NAMALWA (cell line): ENCODE data around the gene MED12L.
"Not testable (repeated sequence)": the region's sequence is repeated elsewhere in the genome, so short reads cannot be mapped to it uniquely, and the experiment has no call there.

Experiments used
- DNase-seq: peaks from one replicate; pipeline ENCODE4 v3.0.0-alpha.2; 2015; ENCODE audit warnings: low spot score

The MED12L gene

GRCh38 chr3:151214459-151214858 lies 129.0 kb downstream of the MED12L start:
- no peak for DNase-seq

DNA sequence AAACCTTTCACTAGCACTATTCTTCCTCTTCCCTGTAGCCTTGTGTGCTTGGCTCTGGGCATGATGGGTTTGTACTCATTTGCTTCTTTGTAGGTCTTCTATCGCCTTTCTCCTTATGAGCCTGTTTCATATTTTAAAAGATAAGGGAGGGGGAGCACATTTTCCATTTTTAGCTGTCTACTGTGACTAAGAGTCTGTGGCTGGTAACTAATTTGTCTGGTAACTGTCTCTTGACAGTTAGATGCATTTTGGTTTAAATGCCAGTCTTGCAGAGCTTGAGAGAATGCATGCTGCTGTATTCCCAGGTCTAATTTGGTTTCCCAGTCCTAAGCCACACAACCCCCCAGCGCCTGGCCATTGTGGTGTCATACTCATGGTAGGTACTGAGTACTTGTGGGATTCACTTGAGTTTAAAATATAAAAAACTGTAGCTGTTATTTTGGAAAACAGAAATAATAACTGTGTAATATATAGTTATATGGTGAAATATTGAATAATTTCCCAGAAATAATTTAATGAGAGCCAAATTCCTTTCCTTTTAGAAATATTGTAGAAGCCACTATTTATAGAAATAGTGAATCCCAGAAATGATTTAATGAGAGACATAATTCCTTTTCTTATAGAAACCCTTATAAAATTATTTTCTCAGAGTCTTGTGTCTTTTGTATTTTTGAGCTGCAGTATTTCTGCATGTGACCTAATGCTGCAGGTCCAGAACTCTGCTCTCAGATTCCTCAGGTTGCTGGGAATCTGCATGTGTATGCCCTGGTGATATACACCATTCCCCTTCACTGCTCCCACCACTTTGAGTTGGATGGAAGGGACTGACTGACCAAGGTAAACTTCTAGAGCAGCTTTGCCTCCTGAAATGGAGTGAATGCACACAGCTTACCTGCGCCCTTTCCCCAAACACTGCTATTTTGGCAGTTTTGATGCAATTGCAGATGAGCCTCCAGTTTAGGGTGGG lies 131.5 kb downstream of the MED12L start:
- no peak for DNase-seq

DNA sequence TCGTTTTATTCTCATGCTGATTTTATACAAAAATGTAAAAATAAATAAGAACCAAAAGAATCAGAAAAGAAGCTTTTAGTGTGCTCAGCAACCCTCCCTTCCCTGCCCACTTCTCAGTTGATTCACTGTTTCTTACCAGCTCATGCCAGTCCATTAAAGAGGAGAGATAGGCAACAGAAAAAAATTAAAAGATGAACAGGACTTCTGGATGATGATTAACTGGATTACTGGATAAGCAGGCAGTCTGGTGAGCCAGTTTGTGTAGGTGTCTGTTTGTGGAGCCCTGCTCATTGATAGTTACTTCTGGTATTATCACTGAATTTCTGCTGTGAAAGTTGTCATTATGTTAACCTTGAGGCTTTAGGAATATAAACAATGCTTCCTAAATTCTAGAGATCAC lies 132.7 kb downstream of the MED12L start:
- DNase-seq = no peak

GRCh38 chr3:151219056-151219455 lies 133.6 kb downstream of the MED12L start:
- DNase-seq = no peak

DNA sequence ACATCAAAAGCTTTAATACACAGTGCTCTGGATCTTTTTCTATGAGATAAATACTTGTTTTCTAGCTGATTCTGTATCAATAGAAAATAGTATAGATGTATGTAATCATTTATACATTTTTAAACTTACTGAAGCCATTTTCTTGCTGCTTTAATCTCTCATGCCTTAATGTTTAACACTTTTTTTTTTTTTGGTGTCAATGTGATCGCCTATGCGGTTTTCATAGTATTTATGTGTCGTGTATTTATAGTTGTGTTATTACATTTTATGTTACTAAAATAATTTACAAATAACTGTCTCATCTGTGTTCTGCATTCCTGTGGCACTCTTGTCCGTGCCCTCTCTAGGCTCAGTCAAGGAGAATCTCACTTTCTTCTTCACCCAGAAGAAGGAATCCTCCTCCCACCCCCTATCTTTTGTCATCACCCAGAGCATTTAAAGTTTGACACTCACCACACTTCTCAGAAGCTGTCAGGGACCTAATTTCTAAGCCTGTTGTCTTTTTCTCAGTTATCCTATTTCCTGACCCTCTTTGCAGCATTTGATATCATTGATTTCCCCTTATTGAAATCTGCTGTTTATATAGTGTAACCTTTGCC lies 138.9 kb downstream of the MED12L start:
- no peak for DNase-seq

DNA sequence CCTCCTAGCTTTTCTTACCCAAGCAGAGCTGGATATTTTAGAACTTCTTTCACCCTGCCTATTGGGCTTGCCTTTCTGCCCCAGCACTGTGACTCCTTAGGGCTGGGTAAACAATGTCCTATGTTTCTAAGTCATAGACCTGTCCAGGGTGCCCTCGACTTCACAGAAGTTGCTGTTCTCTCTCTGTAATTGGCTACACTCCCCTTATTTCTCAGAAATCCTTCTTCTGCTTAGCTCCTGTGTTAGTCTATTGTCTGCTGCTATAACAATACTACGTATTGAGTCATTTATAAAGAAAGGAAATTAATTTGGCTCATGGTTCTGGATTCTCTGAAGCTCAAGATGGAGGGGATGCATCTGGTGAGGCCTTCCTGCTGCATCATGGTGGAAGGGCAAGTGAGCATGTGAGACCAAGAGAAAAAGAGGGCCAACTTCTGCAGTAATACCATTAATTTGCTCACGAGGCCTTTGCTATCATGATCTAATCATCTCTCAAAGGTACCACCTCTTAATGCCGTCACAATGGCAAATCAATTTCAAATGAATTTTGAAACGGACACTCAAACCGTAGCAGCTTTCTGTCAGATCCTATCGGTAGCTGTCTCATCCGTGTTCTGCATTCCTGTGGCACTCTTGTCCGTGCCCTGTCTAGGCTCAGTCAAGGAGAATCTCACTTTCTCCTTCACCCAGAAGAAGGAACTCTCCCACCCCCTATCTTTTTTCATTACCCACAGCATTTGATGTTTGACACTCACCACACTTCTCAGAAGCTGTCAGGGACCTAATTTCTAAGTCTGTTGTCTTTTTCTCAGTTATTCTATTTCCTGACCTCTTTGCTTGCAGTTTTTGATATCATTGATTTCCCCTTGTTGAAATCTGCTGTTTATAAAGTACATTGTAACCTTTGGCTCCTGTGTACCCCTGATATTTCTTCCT lies 139.8 kb downstream of the MED12L start:
- DNase-seq = no peak

GRCh38 chr3:151226088-151226563 lies 140.7 kb downstream of the MED12L start:
- DNase-seq = no peak

GRCh38 chr3:151226825-151227224 lies 141.4 kb downstream of the MED12L start:
- DNase-seq = no peak

- DNase-seq = no peak
Observed at GRCh38 chr3:151227266-151227806, 141.9 kb downstream of the MED12L start.

DNA sequence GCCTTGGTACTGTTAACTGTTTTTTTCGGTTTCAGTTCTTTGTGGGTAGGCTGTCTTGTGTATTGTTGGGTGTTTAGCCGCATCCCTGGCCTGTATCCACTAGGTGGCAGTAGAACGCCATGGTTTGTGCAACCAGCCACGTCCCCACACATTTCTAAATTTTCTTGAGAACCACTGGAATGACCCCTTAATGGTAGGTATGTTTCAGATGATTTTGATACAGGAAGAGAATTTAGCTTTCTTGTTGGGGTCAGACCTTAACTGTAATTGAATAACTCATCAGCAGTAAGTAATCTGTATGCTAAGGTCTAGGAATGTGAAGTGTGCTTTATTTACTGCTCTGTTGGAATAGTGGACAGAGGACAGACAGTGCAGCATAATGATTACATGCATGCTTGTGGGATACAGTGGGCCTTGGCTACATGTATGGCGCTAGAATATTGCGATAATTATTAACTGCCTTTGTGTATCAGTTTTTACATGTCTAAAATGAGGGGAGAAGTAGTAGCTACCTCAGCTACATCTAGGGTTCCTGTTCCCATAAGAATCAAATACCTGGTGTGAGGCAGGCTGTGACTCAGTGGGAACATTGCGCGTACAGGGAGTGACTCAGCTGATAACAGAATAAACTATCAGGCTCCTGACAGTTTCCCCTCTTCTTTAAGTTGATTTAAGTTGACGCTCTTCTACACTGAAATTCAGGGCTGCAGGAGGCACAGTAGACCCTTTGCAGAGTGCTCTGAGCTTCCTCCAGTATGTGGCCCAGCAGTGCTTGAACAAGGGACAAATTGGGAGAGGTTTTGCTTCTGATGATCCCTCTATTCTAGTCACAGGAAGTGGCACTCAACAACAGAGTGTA lies 142.6 kb downstream of the MED12L start:
- DNase-seq = peak; percentile 89

DNA sequence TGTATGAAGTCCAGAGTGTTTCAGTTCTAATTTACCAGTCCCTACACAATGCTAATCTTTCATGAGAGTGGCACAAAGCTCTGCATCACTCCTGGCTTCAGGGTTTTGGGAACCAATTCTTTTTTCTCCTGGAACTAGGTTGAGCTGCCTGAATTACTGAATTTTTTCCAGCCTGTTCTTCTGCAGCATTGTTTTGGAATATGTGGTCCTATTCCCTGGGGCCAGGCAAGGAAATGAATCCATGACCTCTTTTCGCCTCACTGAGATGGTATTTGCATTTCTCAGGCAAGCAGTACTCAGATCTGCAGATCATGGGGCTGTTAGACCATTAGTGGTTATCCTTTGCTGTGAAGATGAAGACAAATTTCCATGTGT lies 143.2 kb downstream of the MED12L start:
- no peak for DNase-seq

- peak; percentile 16 for DNase-seq
Observed at GRCh38 chr3:151230646-151231045, 145.2 kb downstream of the MED12L start.

DNA sequence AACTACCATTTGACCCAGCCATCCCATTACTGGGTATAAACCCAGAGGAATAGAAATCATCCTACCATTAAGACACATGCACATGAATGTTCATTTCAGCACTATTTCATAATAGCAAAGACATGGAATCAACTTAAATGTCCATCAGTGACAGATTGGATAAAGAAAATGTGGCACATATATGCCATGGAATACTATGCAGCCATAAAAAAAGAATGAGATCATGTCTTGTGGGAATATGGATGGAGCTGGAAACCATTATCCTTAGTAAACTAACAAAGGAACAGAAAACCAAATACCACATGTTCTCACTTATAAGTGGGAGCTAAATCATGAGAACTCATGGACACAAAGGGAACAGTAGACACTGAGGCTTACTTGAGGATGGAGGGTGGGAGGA lies 146.9 kb downstream of the MED12L start:
- DNase-seq = not testable (repeated sequence)

GRCh38 chr3:151232991-151233390 lies 147.5 kb downstream of the MED12L start:
- DNase-seq = no peak

DNA sequence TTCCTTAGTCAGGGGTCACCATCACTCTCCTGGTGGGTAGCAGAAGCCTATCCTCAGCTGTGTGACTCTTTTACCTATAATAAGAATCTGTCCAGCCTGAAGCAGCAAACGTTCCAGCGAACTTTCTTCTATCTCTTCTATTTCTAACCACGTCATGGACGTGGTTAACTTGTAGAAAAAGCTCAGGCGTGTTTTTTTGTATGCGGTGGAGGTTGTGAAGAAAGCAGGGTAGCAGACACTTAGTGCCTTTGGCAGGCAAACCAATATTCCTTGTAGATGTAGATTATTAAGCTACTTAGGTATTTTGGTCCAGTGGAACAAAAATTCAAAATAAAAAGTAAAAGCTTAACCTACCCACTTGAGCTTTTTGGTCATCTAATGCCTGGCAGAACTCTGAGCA lies 149.4 kb downstream of the MED12L start:
- no peak for DNase-seq

DNA sequence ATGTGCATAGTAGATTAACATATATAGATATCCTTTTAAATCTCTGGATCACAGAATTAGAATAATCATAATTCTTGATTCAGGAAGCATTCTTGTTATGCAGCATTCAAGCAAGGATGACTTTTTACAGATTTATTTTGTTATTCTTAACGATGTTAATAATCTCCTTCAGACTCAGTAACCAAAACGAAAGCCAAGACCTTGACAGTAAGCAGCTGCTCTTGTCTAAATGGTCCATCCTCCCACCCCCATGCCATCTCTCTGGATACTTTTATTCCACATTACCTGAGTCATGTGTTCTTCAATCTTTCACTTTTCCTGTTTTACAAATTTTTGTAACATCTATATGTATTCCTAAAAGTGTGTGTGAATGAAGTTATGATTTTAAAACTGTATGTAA lies 150.9 kb downstream of the MED12L start:
- DNase-seq = no peak

DNA sequence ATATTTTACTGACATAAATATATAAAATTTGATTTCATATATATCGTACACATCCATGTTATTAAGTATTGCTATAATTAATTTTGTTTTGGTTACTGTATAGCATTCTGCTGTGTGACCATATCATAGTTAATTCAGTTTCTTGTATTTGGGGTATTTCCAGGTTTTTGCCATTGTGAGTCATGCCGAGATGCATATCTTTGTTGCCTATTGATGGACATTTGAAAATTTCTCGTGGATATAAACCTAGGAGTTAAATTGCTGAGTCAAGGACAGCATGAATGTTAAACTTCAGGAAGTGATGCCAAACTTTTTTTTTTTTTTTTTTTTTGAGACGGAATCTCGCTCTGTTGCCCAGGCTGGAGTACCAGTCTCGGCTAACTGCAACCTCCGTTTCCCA lies 151.3 kb downstream of the MED12L start:
- DNase-seq = no peak

GRCh38 chr3:151242006-151242405 lies 156.5 kb downstream of the MED12L start:
- DNase-seq = not testable (repeated sequence)

GRCh38 chr3:151248772-151249337 lies 163.4 kb downstream of the MED12L start:
- no peak for DNase-seq

DNA sequence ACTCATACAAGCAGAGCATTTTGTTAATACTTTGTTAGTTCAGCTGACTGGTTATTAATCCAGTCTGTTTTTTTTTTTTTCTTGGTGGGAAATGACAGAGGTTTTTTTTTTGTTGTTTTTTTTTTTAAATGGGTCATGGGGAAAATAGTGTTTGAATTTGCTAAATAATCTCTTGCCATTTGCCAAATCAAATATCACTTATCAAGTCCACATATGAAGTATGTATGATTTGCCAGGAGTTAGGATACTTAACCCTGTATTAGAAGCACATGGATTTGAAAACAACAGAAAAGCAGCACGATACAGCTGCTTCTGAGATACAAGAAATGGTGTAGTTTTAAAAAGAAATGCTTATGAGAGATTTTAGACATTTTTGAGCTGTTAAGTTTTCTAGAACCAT lies 171.3 kb downstream of the MED12L start:
- no peak for DNase-seq

DNA sequence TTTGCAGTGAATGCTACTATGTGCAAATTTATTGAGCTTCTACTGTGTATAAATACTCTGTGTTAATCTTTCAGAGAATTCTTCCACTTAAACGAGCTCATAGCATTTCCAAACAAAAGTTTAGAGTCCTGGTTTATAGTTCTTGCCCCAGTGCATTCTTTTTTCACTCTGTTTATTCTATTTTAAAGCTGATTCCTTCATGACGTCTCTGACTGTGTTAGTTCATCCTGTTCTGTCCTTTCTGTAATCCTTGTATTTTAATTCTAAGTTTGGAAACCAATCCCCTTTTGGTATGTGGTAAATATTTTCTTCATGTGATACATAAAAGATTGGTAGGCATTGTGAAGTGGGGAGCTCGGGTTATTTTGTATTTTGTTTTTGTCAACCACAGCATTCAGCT lies 174.2 kb downstream of the MED12L start:
- no peak for DNase-seq
